Measurements from ENCODE around the gene SNX33. TPM values are rescaled to one million over a fixed set of nuclear protein-coding genes. Genes with fewer than 3 reads are reported as not detected.

Gene SNX33
- total and polyA plus RNA-seq, 2 of the 13 experiments (the other 11 are each of a cell fraction or from before 2014, with no cell fraction given) = 11.0 to 11.6 TPM

DNA sequence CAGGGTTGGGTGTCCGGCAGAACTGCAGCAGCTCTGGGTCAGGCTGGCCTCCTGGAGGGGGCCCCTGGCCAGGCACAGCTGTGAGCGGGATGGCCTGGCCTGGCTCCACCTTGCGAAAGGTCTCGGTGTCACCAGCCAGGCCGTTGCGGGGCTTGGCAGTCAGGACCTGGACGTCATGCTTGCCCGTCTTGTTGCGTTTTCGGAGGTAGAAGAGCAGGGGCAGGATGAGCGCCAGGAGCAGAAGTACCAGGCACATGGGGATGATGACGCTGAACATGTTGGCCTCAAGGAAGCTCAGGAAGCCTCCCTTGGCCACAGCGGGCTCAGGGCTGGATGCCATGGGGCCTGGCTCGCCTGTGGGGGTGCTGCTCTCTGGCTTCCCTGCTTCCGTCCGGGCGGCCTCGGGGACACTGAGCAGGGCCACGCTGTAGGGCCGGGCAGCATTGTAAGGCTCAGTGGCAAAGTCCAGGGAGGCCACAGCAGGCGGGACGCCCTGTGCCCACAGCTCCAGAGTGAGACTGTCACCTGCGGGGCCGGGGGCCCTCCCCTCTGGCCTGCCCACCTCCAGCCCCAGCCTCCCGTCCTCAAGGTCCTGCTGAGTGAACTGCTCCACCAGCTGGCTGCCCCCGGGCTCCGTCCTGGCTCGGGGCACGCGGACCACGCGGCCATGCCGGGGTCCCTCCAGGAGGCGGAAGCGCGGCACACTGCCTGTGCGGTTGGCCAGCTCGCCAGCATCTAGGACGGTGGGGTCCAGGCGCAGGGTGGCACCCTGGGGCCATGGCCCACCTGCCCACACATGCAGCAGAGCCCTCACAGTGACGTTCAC, 28.1 kb downstream of the SNX33 start (continued):
- TF ChIP-seq, protein P1, sequence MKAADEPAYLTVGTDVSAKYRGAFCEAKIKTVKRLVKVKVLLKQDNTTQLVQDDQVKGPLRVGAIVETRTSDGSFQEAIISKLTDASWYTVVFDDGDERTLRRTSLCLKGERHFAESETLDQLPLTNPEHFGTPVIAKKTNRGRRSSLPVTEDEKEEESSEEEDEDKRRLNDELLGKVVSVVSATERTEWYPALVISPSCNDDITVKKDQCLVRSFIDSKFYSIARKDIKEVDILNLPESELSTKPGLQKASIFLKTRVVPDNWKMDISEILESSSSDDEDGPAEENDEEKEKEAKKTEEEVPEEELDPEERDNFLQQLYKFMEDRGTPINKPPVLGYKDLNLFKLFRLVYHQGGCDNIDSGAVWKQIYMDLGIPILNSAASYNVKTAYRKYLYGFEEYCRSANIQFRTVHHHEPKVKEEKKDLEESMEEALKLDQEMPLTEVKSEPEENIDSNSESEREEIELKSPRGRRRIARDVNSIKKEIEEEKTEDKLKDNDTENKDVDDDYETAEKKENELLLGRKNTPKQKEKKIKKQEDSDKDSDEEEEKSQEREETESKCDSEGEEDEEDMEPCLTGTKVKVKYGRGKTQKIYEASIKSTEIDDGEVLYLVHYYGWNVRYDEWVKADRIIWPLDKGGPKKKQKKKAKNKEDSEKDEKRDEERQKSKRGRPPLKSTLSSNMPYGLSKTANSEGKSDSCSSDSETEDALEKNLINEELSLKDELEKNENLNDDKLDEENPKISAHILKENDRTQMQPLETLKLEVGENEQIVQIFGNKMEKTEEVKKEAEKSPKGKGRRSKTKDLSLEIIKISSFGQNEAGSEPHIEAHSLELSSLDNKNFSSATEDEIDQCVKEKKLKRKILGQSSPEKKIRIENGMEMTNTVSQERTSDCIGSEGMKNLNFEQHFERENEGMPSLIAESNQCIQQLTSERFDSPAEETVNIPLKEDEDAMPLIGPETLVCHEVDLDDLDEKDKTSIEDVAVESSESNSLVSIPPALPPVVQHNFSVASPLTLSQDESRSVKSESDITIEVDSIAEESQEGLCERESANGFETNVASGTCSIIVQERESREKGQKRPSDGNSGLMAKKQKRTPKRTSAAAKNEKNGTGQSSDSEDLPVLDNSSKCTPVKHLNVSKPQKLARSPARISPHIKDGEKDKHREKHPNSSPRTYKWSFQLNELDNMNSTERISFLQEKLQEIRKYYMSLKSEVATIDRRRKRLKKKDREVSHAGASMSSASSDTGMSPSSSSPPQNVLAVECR (CRISPR knock-in tag; IDR thresholded peaks at IDR 0.05; ENCODE audit: borderline replicate concordance) = peak; percentile 38; the same call in 1 of the 2 replicates
- TF ChIP-seq NRL (CRISPR knock-in tag; IDR thresholded peaks at IDR 0.05; ENCODE audit: borderline replicate concordance) (0 out of 2 replicates have a peak, but pooled peaks have one; percentile 63), GTF3A (CRISPR knock-in tag; conservative IDR thresholded peaks at IDR 0.05) (no peak), HNF4A (CRISPR knock-in tag; IDR thresholded peaks at IDR 0.05) (peak; percentile 50), ZNF563 (CRISPR knock-in tag; IDR thresholded peaks at IDR 0.05) (peak; percentile 48; the same call in 1 of the 2 replicates), SALL1 (CRISPR knock-in tag; IDR thresholded peaks at IDR 0.05) (0 out of 2 replicates have a peak, but pooled peaks have one; percentile 16), CBFB (CRISPR knock-in tag; IDR thresholded peaks at IDR 0.05) (no peak), NFKB2 (CRISPR knock-in tag; IDR thresholded peaks at IDR 0.05; ENCODE audit: borderline replicate concordance) (0 out of 2 replicates have a peak, but pooled peaks have one; percentile 56), MTA1 (CRISPR knock-in tag; IDR thresholded peaks at IDR 0.05; ENCODE audit: borderline replicate concordance) (no peak), EP300 (IDR thresholded peaks at IDR 0.05; ENCODE audit: low read depth in 2 of 2, low read length in 2 of 2) (no peak), EP300 (CRISPR knock-in tag; IDR thresholded peaks at IDR 0.05; ENCODE audit: borderline replicate concordance) (no peak)
- TF ChIP-seq, protein P2, sequence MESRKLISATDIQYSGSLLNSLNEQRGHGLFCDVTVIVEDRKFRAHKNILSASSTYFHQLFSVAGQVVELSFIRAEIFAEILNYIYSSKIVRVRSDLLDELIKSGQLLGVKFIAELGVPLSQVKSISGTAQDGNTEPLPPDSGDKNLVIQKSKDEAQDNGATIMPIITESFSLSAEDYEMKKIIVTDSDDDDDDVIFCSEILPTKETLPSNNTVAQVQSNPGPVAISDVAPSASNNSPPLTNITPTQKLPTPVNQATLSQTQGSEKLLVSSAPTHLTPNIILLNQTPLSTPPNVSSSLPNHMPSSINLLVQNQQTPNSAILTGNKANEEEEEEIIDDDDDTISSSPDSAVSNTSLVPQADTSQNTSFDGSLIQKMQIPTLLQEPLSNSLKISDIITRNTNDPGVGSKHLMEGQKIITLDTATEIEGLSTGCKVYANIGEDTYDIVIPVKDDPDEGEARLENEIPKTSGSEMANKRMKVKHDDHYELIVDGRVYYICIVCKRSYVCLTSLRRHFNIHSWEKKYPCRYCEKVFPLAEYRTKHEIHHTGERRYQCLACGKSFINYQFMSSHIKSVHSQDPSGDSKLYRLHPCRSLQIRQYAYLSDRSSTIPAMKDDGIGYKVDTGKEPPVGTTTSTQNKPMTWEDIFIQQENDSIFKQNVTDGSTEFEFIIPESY (CRISPR knock-in tag; IDR thresholded peaks at IDR 0.05) = peak; percentile 95
- TF ChIP-seq, protein P3, sequence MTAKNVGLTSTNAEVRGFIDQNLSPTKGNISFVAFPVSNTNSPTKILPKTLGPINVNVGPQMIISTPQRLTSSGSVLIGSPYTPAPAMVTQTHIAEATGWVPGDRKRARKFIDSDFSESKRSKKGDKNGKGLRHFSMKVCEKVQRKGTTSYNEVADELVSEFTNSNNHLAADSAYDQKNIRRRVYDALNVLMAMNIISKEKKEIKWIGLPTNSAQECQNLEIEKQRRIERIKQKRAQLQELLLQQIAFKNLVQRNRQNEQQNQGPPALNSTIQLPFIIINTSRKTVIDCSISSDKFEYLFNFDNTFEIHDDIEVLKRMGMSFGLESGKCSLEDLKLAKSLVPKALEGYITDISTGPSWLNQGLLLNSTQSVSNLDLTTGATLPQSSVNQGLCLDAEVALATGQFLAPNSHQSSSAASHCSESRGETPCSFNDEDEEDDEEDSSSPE (CRISPR knock-in tag; IDR thresholded peaks at IDR 0.05) = no peak
- TF ChIP-seq, protein P4, sequence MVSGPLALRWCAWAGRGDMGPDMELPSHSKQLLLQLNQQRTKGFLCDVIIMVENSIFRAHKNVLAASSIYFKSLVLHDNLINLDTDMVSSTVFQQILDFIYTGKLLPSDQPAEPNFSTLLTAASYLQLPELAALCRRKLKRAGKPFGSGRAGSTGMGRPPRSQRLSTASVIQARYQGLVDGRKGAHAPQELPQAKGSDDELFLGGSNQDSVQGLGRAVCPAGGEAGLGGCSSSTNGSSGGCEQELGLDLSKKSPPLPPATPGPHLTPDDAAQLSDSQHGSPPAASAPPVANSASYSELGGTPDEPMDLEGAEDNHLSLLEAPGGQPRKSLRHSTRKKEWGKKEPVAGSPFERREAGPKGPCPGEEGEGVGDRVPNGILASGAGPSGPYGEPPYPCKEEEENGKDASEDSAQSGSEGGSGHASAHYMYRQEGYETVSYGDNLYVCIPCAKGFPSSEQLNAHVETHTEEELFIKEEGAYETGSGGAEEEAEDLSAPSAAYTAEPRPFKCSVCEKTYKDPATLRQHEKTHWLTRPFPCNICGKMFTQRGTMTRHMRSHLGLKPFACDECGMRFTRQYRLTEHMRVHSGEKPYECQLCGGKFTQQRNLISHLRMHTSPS (CRISPR knock-in tag; IDR thresholded peaks at IDR 0.05; ENCODE audit: low read depth) = peak; percentile 86
- TF ChIP-seq, protein P5, sequence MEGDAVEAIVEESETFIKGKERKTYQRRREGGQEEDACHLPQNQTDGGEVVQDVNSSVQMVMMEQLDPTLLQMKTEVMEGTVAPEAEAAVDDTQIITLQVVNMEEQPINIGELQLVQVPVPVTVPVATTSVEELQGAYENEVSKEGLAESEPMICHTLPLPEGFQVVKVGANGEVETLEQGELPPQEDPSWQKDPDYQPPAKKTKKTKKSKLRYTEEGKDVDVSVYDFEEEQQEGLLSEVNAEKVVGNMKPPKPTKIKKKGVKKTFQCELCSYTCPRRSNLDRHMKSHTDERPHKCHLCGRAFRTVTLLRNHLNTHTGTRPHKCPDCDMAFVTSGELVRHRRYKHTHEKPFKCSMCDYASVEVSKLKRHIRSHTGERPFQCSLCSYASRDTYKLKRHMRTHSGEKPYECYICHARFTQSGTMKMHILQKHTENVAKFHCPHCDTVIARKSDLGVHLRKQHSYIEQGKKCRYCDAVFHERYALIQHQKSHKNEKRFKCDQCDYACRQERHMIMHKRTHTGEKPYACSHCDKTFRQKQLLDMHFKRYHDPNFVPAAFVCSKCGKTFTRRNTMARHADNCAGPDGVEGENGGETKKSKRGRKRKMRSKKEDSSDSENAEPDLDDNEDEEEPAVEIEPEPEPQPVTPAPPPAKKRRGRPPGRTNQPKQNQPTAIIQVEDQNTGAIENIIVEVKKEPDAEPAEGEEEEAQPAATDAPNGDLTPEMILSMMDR (CRISPR knock-in tag; IDR thresholded peaks at IDR 0.05) = peak; percentile 36; the same call in 1 of the 2 replicates
